ENCODE measurements around the gene ITGAD. TPM values are rescaled to one million over a fixed set of nuclear protein-coding genes. Genes with fewer than 3 reads are reported as not detected.

Gene ITGAD
- total and polyA plus RNA-seq, 4 donors, result 0.04 to 3.6 (median 2.1) TPM

- Histone ChIP-seq H3K36me3 (ENCODE audit: control insufficient read depth in 4 of 4, insufficient read depth in 3 of 4, low read depth in 1 of 4, low read length in 3 of 4) (no peaks in the 10 kb centered on the region), H3K27me3 (ENCODE audit: control insufficient read depth in 4 of 4, insufficient read depth in 4 of 4, low read length in 3 of 4) (no peaks in the 10 kb centered on the region), H3K4me1 (ENCODE audit: control insufficient read depth in 4 of 4, insufficient read depth in 4 of 4, low read length in 3 of 4) (no peaks in the 10 kb centered on the region), H3K27ac (ENCODE audit: low read depth in 1 of 2, low read length in 2 of 2) (no peak overlapping the region), H3K9ac (ENCODE audit: low read depth in 1 of 2, low read length in 2 of 2) (no peak overlapping the region), H3K4me3 (ENCODE audit: low read depth in 1 of 3, low read length in 3 of 3) (no peak overlapping the region), H3K9me3 (ENCODE audit: control insufficient read depth in 4 of 4, low read length in 3 of 4) (peaks cover 0 to 6% (median under 1%) of the 10 kb centered on the region in 4 donors)
- WGBS, result 78% methylated on average over 42 of the region's 42 CpGs
- DNase-seq (ENCODE audit: low spot score), result no peak
- TF ChIP-seq SP1 (IDR thresholded peaks at IDR 0.05) (no peak), YY1 (IDR thresholded peaks at IDR 0.05) (no peak), HNF4A (conservative IDR thresholded peaks at IDR 0.05) (no peak), REST (IDR thresholded peaks at IDR 0.05) (no peak), FOXA1 (IDR thresholded peaks at IDR 0.05) (no peak), FOXA2 (IDR thresholded peaks at IDR 0.05) (no peak), TAF1 (conservative IDR thresholded peaks at IDR 0.05) (no peak), NR2F2 (IDR thresholded peaks at IDR 0.05) (no peak), MAX (IDR thresholded peaks at IDR 0.05) (no peak), RAD21 (IDR thresholded peaks at IDR 0.05) (no peak), RXRA (IDR thresholded peaks at IDR 0.05) (no peak), ZBTB33 (IDR thresholded peaks at IDR 0.05) (no peak)
These were observed 21.3 kb upstream of the ITGAD start for GRCh38 chr16:31371619-31372484.

- TF ChIP-seq MAX (IDR thresholded peaks at IDR 0.05) (no peak), GABPA (IDR thresholded peaks at IDR 0.05 in 1 of 2, conservative IDR thresholded peaks at IDR 0.05 in 1 of 2) (no peak), REST (IDR thresholded peaks at IDR 0.05) (no peak), YY1 (IDR thresholded peaks at IDR 0.05) (no peak), ZBTB33 (IDR thresholded peaks at IDR 0.05) (no peak), NR2F2 (IDR thresholded peaks at IDR 0.05) (no peak), RXRA (IDR thresholded peaks at IDR 0.05) (no peak), SP1 (IDR thresholded peaks at IDR 0.05) (no peak), CTCF (IDR thresholded peaks at IDR 0.05; ENCODE audit: low read depth, low read length, missing input control) (no peak), HNF4G (IDR thresholded peaks at IDR 0.05) (no peak), HNF4A (conservative IDR thresholded peaks at IDR 0.05) (no peak), TAF1 (conservative IDR thresholded peaks at IDR 0.05) (no peak), RAD21 (IDR thresholded peaks at IDR 0.05) (no peak), FOXA2 (IDR thresholded peaks at IDR 0.05) (no peak)
- Histone ChIP-seq H3K4me1 (ENCODE audit: control insufficient read depth in 4 of 4, insufficient read depth in 4 of 4, low read length in 3 of 4) (no peaks in the 10 kb centered on the region), H3K4me3 (ENCODE audit: low read depth in 1 of 3, low read length in 3 of 3) (no peak overlapping the region), H3K9ac (ENCODE audit: low read depth in 1 of 2, low read length in 2 of 2) (no peak overlapping the region), H3K36me3 (ENCODE audit: control insufficient read depth in 4 of 4, insufficient read depth in 3 of 4, low read depth in 1 of 4, low read length in 3 of 4) (no peaks in the 10 kb centered on the region), H3K27ac (ENCODE audit: low read depth in 1 of 2, low read length in 2 of 2) (no peak overlapping the region), H3K27me3 (ENCODE audit: control insufficient read depth in 4 of 4, insufficient read depth in 4 of 4, low read length in 3 of 4) (no peaks in the 10 kb centered on the region), H3K9me3 (ENCODE audit: control insufficient read depth in 4 of 4, low read length in 3 of 4) (peaks cover 0 to 6% (median under 1%) of the 10 kb centered on the region in 4 donors)
- 82% methylated on average over 14 of the region's 14 CpGs for WGBS
- no peak for DNase-seq (ENCODE audit: low spot score)
These were observed 19.9 kb upstream of the ITGAD start for GRCh38 chr16:31373235-31373634.
